Measurements from ENCODE around the gene COQ5.

Gene COQ5

DNA sequence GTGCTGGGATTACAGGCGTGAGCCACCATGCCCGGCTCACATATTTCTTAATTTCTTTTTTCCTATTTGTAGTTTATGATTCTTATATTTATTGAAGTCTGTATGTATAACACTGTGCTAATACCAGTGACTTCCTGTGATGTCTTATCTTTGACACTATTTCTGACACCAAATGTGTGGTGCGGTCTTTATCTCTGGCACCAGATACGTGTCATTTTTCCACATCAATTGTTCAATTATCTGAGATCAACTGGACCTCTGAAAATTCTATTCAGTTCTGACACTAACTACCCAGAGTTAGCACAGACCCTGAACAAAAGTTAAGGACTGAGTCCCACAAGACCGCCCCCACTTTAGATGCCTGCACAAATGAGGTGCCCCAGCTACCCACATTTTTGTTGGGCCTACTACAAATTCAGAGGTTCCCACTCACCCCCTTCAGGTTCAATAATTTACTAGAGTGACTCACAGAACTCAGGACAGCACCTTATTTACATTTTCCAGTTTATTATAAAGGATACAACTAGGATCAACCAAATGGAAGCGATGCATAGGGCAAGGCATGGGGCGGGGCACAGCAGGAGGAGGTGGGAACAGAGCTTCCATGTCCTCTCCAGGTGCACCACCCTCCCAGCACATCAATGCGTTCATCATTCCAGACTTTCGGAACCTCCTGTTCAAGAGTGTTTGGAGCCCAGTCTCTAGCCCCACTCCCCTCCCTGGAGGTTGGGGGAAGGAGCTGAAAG is 47.8 kb downstream of the COQ5 start:
- DNase-seq = no peak

DNA sequence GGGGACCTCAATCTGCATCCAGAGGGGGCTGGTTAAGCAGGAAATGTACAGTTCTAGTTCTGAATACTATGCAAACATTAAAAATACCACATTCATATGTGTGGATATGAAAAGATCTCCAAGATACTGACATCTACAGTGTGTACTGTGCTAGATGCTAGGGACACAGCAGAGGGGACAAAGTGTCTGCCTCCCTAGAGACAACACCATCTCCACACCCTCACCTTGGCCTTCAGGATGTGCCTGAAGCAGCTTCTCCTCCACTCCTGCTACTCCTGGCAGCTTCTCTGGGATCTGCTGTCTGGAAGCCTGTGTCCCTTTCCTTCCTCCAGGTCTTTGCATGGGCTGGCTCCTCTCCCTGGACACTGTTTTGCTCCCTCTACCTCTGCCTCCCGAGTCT is 48.7 kb downstream of the COQ5 start:
- DNase-seq = no peak

DNA sequence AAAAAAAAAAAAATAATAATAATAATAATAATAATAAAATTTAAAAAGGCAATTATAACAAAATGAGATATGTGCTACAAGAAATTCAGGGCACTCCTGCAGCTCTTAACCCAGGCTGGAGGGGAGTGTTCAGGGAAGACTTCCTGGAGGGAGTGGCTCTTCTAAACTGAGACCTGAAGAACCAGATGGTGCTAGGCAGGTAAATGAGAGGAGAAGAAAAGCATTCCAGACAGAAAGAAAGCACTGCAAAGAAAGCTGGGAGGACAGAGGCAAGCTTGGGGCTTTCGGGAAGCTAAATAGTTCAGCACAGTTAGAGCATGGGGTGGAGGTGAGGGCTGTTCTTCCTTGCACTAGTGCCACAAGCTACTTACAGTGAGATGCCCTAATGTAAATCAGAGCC is 49.5 kb downstream of the COQ5 start:
- no peak for DNase-seq

DNA sequence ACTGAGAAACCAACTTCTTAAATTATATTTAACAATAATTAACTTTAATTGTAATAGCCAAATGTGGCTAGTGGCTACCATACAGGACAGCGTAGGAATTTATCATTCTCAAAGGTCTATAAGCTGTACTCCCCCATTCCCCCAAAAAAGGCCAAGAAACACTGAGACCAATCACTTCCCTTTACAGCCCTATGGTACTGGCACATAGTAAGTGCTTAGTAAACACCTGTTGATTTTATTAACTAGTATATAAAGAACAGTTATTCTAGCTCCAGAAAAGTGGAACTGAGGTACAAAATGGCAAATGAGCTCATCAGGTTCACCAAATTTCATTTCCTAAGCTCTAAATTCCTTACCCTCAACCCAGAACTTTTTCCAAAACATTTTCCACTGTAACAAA is 53.3 kb downstream of the COQ5 start:
- DNase-seq = no peak

DNA sequence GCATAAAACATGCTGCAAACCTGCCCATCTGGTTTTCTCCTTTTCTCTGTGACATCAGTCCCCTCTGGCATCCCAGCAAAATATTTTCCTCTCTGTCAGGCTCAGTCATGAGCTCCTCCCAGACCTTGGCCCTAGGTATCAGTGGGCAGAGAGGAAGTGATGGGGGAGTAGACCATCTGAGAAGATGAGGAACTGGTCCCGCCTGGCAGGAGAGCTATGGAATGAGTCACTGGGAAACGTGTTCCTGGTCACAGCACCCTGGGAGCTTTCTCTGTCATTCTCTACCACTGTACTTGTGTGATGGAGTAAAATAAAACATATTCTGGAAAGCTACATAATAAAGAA is 54.4 kb downstream of the COQ5 start:
- DNase-seq = peak; percentile 66

DNA sequence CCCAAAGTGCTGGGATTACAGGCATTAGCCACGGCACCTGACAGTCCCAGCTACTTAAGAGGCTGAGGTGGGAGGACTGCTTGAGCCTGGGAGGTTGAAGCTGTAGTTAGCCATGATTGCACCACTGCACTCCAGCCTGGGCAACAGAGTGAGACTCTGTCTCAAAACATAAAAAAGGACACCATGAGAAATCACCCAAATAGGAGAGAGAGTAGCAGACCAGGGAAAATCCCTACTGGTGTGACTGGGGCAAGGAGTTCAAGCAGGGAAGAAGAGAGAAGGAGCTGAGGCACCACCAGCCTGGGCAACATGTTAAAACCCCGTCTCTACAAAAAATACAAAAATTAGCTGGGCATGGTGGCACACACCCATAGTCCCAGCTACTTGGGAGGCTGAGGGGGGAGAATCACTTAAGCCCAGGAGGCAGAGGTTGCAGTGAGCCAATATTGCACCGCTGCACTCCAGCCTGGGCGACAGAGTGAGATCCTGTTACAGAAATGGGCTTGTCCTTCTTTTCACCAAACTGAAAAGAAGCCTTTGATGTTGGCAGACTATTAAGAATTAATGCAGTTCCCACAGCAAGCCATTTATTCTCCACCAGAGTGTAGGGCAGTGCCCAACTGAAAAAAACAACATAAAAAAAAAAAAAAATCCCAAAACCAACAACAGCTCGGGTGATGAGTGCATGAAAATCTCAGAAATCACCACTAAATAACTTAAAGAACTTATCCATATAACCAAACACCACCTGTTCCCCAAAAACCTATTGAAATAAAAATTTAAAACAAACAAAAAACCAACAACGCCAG is 54.9 kb downstream of the COQ5 start:
- no peak for DNase-seq

DNA sequence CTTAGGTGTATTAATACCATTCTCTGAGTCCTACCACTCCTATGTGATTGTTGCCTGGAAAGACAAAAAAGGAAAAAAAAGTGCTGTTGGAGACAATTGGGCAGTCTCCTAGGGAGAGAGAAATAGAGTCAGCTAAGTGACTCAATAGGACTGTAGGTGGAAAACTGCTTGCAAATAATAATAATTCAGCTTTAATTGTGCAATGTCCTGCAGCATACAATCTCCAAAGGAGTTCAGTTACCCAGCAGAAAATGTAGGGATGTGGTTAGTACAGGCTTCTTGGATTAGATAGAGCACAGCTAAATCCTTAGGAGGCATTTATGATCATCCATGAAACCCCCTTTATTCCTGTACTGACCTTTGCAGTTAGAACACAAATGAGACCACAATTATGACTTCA is 56.4 kb downstream of the COQ5 start:
- DNase-seq = no peak

DNA sequence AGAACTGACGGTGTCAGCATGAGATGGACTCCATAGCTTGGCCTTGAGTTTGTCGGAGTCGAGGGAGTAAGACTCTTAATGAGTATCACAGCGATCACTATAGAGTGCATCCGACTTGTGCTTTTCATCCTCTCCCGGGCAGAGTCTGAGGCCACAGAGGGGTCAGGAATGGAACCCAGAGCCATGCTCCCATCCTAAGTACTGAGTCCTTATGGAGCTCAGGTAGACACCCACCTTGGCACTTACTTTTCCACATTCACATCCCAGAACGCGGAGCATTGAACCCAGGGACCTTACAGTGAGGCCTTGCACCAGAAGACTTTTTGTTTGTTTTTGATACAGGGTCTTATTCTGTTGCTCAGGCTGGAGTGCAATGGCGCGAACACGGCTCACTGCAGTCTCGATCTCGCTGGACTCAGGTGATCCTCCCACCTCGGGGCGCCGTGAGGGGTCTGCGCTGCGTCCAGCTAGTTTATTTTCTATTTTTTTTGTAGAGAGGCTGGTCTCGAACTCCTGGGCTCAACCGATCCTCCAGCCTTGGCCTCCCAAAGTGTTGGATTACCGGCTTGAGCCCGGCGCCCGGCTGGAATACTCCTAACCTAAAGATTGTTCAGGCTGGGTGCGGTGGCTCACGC is 58.7 kb downstream of the COQ5 start:
- peak; percentile 18 for DNase-seq

DNA sequence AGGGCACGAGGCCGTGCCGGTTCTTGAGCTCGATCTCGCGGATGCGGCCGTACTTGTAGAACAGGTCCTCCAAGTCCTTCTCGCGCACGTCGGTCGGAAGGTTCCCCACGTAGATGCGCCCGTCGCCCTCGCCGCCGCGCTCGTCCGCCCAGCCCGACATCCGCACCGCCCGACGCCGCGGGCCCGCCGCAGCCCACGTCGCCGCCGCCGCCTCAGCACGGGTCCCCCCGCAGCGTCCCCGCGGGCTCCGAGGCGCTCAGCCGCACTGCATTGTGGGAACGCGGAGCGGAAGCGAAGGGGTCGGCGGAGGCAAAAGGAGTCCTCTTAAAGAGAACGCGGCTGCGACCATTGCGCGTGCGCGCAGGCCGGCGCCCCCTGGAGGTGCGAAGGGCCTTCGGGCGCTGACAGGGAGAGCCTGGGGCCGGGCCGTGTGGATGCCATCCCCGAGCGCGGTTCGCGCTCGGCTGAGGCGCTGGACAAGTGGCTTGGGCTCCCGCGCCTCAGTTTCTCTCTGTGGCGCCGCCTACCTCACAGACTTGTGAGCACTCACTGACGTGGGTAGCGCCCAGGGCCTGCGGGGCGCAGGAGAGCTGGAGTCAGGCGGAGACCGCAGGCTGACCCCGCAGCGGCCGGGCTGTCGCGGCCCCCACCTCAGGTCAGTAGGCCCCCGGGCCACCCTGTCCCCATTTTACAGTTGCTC is 59.4 kb downstream of the COQ5 start, which contains the start of gene SRSF9:
SRSF9 (minus strand) TSS at position 299 of the 700 bp plus-strand sequence; CDS start at position 160, 139 bp downstream.
- DNase-seq = peak; percentile 97

DNA sequence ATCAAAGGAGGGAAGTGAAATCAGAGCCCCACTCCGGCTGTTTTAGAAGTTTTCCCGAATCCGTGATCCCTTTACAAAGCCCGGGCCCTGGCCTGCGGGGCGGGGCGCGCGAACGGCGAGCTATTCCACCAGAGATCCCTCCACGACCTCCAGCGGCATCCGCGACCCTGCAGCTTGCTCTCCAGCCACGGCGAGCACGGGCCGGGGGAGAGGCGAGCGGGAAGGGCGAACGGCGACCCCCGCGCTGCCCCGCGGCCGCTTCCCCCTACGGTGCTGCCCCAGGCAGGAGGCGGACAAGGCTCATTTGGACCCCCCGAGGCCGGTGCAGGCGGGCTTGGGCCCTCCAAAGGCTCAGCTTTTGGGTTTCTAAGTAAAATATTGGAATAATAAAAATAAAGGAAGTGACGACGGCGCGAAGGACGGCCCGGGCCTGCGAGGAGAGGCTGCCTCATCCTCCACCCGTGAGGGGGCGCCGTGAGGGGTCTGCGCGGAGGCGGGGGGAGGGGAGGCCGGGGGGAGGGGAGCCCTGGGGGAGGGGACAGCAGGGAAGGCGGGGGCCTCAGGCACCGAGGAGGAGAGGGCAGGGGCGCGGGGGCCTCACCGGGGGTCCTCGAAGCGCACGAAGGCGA is 60.0 kb downstream of the COQ5 start:
- DNase-seq = no peak

DNA sequence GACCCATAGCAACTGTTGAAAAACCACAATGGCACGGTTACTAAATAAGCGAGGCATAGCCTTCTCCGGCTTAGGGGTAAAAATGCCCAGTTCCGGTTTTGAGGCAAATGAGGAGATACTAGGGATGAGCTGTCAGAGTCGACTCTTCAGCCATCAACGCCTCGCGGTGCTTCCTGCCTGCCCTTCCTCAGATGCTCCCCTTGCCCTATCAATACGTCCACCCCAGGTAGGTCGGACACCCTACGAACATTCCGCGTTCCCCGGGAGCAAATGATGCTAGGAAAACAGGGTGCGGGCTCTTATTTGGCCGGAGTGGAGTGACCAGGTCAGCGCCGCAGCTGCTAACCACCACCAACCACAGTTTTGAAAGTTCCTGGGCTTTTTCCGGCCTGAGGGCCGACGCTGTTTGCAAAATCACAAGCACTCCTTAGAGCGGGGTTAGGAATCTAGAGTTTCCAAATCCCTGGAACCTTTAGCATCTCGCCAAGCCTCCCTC is 60.6 kb downstream of the COQ5 start:
- no peak for DNase-seq

DNA sequence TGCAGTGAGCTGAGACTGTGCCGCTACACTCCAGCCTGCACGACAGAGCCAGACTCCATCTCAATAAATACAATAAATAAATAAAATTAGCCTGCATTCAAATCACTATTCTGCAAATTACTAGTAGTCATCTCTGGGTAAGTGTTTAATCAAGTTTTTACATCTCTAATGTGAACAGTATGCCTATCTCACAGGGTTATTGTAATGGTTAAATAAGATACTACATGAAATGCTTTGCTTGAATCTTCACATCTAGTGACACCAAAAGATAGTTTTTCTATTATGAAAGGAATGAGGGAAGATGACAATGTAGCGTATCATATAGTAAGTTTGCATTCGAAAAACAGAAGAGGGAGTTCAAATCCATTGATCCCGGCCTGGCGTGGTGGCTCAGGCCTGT is 61.5 kb downstream of the COQ5 start:
- DNase-seq = no peak

DNA sequence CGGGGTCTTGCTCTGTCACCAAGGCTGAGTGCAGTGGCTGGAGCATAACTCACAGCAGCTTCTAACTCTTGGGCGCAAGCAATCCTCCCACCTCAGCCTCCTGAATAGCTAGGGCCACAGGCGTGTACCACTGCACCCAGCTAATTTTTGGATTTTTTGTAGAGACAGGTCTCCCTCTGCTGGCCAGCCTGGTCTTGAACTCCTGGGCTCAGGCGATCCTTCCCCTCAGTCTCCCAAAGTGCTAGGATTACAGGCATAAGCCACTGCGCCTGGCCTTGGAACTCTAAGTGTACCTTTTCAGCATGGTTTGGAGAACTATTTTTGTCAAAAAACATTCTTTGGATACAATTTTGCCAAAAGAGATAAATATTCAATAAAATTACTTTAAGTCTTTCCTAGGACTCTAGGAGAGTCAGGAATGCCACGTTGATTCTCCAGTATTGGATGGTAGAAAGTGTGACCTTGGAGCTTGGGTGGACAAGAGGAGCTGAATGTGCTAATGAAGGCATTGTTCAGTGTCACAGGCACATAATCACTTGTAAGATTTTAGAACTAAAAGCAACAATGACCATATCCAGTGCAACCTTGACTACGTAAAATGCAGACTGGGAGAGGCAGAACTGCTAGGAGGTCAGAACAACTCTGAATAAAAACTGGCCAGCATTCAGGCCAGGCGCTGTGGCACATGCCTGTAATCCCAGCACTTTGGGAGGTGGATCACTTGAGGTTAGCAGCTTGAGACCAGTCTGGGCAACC is 62.2 kb downstream of the COQ5 start:
- DNase-seq = peak; percentile 43

DNA sequence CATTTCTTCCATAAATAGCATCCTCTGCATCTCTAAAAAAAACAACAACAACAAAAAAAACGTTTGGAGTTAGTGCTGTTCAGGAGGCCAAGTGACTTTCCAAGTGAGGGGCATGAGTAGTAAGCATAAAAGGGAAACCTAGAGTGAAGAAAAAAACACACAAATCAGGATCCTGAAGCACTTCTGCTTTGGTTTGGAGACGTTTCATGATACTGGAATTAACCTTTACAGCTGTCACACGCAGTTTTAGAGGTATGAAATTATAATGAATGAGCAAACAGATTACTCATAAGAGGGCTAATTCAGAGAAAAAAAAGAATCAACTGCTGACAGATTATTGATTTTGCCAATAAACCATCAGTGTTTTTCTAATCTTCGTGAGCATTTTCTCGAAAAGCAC is 63.2 kb downstream of the COQ5 start:
- DNase-seq = no peak

DNA sequence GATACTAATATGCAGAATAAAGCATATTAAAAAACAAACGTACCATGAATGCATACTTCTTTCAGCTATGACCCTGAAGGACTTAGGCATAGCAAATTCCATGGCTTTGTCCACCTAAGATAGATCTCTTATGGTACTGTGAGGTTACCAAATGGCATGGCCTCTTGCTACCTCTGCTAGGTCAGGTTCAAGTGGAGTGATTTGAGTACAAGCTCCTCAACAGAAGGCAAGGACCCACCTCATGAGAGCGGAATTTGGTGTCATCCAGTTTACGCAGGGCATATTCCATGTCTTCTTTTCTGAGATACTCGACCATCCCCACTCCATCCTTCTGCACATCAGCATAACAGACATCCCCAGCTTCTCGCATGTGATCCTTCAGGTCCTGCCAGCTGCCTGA is 65.2 kb downstream of the COQ5 start:
- DNase-seq = no peak

DNA sequence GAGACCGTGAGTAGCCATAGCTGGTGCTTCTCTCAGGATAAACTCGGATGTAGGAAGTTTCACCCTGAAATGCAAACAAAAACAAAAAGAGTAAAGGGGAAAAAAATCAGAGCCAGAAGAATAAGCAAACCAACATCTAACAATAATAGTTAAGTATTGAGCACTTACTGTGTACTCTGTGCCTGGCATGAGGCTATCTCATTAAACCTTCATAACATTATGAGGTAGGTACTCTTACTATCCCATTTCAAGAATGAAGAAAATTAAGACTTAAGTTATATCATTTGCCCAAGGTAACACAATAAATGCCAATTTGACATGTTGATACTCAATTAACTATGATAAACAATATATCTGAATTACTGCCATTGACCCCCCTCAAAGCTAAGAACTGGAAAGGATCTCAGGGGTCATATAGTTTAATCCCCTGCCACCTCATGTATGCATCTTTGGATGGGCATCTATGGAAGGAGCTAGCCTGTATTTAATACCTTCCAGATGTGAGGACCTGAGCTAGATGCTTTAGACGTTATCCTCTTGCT is 66.8 kb downstream of the COQ5 start:
- no peak for DNase-seq

DNA sequence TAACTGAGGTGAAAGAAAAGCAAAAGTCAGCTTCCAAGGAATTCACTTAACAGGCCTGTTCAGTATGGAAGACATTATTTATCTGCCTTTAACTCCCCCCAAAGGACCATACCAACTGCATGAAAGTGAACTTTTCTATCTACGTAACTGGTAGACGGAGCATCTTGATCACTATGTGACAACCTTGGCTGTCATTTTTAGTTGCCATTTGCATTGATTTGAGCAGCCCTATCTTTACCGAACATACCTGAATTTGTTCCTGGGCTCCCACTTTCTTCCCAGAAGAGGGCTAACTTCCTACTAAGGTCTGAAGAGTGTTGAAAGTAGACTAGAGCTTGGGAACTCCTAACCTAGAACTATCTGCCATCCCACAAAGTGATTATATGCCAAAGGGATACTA is 68.8 kb downstream of the COQ5 start:
- DNase-seq = no peak

DNA sequence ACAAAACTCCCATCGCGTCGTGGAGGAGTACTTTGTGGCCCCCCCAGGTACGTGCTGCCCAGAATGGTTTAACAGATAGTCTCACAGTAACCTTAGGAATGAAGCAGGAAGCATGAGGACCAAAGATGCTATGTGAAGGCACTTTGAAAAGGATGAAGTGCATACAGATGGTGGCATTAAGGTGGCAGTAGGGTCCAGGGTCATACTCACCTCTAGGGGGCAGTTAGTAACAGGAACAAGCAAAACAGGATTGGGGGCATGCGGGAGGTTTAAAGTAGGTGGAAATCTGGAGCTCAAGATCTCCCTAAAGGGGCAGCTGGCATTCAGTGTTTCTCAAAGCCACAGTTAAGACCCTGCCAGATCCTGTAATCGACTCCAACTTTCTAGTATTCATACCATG is 71.8 kb downstream of the COQ5 start:
- DNase-seq = no peak

DNA sequence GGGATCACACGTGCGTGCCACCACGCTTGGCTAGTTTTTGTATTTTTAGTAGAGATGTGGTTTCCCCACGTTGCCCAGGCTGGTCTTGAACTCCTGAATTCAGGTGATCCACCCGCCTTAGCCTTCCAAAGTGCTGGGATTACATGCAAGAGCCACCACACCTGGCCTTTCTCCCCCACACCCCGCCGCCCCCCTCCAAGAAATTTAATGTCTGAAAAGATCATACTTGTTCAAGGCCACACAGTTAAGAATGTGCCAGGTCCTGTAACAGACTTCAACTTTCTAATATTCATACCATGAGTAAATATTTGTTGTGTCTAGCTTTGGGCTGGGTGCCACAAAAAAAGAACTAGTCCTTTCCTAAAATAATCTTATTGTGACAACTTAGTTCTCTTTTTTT is 73.7 kb downstream of the COQ5 start:
- no peak for DNase-seq

DNA sequence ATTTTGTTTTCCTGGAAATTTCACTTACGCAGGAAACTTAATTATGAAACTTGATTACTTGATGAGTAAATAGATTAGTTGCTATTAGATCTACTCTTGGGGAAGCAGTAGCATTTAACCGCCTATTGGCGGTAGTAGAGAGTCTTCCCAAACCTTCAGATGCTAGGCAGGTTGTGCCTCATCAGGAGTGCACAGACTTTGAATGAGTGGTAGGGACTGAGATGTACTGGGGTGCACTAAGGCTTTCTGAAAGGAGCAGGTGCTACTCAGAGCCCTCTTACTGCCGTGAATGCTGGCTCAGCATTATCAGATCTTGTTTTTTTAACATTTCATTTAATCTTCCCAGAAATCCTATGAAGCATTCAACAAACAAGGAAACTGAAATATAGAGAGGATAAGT is 75.0 kb downstream of the COQ5 start:
- DNase-seq = no peak
